HUES64 (cell line): ENCODE results near the gene COL27A1.

Experiments
- H3K27ac ChIP-seq: 2 replicates; pipeline ENCODE4 v1.7.0; 2013; ENCODE audit warnings: low read depth, low read length, inconsistent platforms
- H3K27me3 ChIP-seq: 2 replicates; pipeline ENCODE4 v1.6.1; 2013; ENCODE audit warnings: mild to moderate bottlenecking, low read length; ENCODE audit not compliant: insufficient read depth
- H3K36me3 ChIP-seq: 2 replicates; pipeline ENCODE4 v1.6.1; 2013; ENCODE audit warnings: mild to moderate bottlenecking, low read length; ENCODE audit not compliant: insufficient read depth
- H3K4me1 ChIP-seq: 2 replicates; pipeline ENCODE4 v1.6.1; 2013; ENCODE audit warnings: mild to moderate bottlenecking, low read length, moderate library complexity; ENCODE audit not compliant: insufficient read depth
- H3K4me3 ChIP-seq: 2 replicates; pipeline ENCODE4 v1.5.1; 2013; ENCODE audit warnings: mild to moderate bottlenecking, low read length, moderate library complexity
- H3K9ac ChIP-seq: 2 replicates; pipeline ENCODE4 v1.6.1; 2013; ENCODE audit warnings: mild to moderate bottlenecking, low read depth, low read length
- H3K9me3 ChIP-seq: 2 replicates; pipeline ENCODE4 v1.6.1; 2013; ENCODE audit warnings: low read depth, low read length; ENCODE audit not compliant: insufficient read depth
- WGBS: fragments of 150-250, 120-280 bp; methylation state at CpG from one replicate; pipeline ENCODE4 v1.1.7; 2013; ENCODE audit warnings: missing lambda C conversion rate; 5-methylcytosine and 5-hydroxymethylcytosine counted together

COL27A1 gene

DNA sequence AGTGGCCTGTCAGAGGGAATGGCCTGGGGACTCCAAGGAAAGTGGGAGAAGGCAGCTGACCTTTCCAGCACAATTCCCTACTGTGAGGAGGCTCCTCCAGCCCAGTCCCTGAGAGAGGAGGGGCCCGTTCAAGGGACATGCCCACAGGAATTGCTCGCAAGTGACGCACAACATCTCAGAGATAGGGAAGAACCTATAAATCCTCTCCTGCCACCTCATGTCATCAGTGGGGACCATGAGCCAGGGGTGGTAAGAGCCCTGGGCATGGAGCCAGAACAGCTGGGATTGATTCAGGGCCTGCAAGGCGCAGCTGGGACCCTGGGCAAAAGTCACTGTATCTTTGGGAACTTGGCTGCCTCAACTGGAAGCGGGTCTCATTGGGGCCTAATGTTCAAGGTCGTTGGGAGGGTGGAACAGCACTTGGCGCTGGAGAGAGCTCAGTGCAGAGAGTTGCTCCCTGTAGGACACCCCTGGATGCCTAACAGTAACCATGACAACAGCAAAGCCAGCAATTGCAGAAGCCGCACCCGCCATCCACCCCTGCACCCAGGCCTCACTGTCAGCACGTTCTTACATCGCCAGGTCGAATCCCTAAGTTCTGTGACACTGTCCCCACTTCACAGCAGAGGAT is 126.3 kb downstream of the COL27A1 start:
- peaks cover 4% of the 10 kb centered on the region; the same call in 1 of the 2 replicates for H3K36me3 ChIP-seq
- H3K4me3 ChIP-seq: no peak overlapping the region
- no peaks in the 10 kb centered on the region for H3K27me3 ChIP-seq
- no peak overlapping the region for H3K27ac ChIP-seq
- H3K4me1 ChIP-seq: peaks cover 3% of the 10 kb centered on the region; the same call in 1 of the 2 replicates
- H3K9ac ChIP-seq: no peak overlapping the region
- H3K9me3 ChIP-seq: no peaks in the 10 kb centered on the region
- 94% methylated on average over 12 of the region's 12 CpGs for WGBS

GRCh38 chr9:114282104-114282485 is 126.8 kb downstream of the COL27A1 start:
- no peak overlapping the region for H3K4me3 ChIP-seq
- H3K9ac ChIP-seq: no peak overlapping the region
- H3K27me3 ChIP-seq: no peaks in the 10 kb centered on the region
- H3K4me1 ChIP-seq: peaks cover 3% of the 10 kb centered on the region; the same call in 1 of the 2 replicates
- WGBS: 89% methylated on average over 10 of the region's 10 CpGs
- H3K9me3 ChIP-seq: no peaks in the 10 kb centered on the region
- H3K27ac ChIP-seq: no peak overlapping the region
- peaks cover 4% of the 10 kb centered on the region; the same call in 1 of the 2 replicates for H3K36me3 ChIP-seq

DNA sequence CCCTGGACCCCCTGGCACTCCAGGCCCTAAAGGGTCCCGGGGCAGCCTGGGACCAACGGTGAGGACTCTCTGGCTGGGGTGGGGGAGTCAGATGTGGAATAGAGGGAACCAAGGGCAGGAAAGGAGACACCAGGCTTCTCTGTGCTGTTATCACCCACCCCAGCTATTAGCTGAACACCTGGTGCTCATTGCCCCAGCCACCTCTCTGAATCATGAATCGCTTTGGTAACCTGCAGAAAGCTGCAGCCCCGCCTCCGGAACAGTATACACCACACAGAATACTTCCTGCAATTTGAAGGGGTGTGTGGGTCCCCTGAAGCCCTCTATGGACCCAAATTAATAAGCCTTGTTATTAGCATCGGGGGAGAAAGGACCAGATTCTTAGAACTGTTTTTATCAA is 127.2 kb downstream of the COL27A1 start:
- no peaks in the 10 kb centered on the region for H3K9me3 ChIP-seq
- H3K27ac ChIP-seq: no peak overlapping the region
- no peak overlapping the region for H3K4me3 ChIP-seq
- no peak overlapping the region for H3K9ac ChIP-seq
- 94% methylated on average over 6 of the region's 6 CpGs for WGBS
- no peaks in the 10 kb centered on the region for H3K27me3 ChIP-seq
- H3K4me1 ChIP-seq: peaks cover 3% of the 10 kb centered on the region; the same call in 1 of the 2 replicates
- peaks cover 4% of the 10 kb centered on the region; the same call in 1 of the 2 replicates for H3K36me3 ChIP-seq

DNA sequence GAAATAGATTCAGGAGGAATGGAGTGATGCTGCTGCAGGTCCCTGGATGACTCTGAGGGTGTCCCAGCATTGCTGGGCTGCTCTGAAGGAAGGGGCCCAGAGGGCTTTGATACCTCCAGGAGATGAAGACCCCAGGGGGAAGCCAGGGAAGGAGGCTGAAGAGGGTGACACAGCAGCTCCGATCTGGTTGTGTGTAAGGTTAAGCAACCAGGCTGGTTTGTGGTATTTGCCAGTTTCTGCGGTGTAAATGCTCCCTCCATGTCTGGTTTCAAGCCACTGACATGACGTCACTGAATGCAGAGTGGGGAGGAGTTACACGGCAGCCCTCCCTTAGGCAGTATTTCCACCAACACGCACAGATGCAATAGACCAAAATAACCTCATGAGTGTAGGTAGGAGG is 127.6 kb downstream of the COL27A1 start:
- no peak overlapping the region for H3K9ac ChIP-seq
- no peak overlapping the region for H3K27ac ChIP-seq
- WGBS: 81% methylated on average over 5 of the region's 5 CpGs
- H3K36me3 ChIP-seq: peaks cover 4% of the 10 kb centered on the region; the same call in 1 of the 2 replicates
- H3K4me1 ChIP-seq: peaks cover 5% of the 10 kb centered on the region
- H3K9me3 ChIP-seq: no peaks in the 10 kb centered on the region
- H3K27me3 ChIP-seq: no peaks in the 10 kb centered on the region
- H3K4me3 ChIP-seq: no peak overlapping the region

DNA sequence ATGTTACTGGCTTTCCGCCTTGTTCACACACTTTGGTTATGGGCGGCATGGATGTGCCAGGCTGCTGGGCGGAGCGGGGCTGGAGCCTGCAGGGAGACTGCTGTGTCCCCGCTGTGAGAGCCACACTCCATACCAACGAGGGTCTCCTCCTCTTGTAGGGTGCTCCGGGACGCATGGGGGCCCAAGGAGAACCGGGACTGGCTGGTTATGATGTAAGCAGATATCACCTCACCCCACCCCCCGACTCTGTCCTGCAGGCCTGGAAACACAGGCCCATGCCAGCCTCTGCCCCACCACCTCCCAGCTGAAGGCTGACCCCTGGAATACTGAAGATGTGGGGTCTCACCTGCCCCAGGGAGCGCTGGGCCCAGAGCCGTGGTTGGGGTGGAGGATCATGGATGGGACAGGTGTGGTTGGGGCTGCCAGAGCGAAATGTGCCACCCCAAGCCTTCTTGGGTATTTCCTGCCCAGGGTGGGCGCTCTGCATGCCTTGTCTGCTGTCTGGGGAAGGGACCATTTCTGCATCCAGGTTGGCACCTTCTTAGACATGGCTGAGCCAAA is 128.3 kb downstream of the COL27A1 start:
- Histone ChIP-seq H3K27me3 (no peaks in the 10 kb centered on the region), H3K9me3 (no peaks in the 10 kb centered on the region), H3K36me3 (peaks cover 4% of the 10 kb centered on the region; the same call in 1 of the 2 replicates), H3K4me3 (no peak overlapping the region), H3K4me1 (peaks cover 12% of the 10 kb centered on the region), H3K27ac (no peak overlapping the region), H3K9ac (no peak overlapping the region)
- 92% methylated on average over 14 of the region's 14 CpGs for WGBS

GRCh38 chr9:114284316-114285060 is 129.2 kb downstream of the COL27A1 start:
- H3K27ac ChIP-seq: no peak overlapping the region
- H3K36me3 ChIP-seq: peaks cover 4% of the 10 kb centered on the region; the same call in 1 of the 2 replicates
- H3K9ac ChIP-seq: no peak overlapping the region
- 88% methylated on average over 11 of the region's 11 CpGs for WGBS
- no peaks in the 10 kb centered on the region for H3K9me3 ChIP-seq
- no peaks in the 10 kb centered on the region for H3K27me3 ChIP-seq
- peaks cover 13% of the 10 kb centered on the region for H3K4me1 ChIP-seq
- H3K4me3 ChIP-seq: no peak overlapping the region

GRCh38 chr9:114285166-114285867 is 130.0 kb downstream of the COL27A1 start:
- Histone ChIP-seq H3K36me3 (peaks cover 4% of the 10 kb centered on the region; the same call in 1 of the 2 replicates), H3K27me3 (no peaks in the 10 kb centered on the region), H3K9ac (no peak overlapping the region), H3K27ac (no peak overlapping the region; the same call in 1 of the 2 replicates), H3K9me3 (no peaks in the 10 kb centered on the region), H3K4me3 (no peak overlapping the region), H3K4me1 (peaks cover 13% of the 10 kb centered on the region)
- WGBS: 57% methylated on average over 20 of the region's 20 CpGs

DNA sequence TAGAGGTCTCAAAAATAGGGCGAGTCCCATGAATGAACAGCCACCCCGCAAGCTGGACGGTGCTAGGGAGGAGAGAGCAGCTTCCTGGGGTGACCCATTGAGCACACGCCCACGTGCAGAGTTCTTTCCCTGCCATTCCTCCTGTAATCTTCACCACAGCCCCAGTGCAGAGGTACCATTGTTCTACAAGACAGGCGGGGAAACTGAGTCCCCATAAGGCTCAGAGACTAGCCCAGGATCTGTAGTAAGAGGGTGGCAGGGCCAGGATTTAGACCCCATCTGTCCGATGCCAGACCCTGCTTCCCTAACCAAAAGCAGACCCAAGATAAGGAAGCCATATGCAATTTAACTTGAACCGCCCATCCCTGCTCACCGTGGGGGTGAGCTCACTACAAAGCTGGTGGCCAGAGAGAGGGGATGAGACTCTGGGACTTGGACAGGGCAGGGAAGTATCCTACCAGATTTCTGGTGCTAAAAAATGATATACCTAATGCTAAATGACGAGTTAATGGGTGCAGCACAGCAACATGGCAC is 130.9 kb downstream of the COL27A1 start:
- peaks cover 13% of the 10 kb centered on the region for H3K4me1 ChIP-seq

DNA sequence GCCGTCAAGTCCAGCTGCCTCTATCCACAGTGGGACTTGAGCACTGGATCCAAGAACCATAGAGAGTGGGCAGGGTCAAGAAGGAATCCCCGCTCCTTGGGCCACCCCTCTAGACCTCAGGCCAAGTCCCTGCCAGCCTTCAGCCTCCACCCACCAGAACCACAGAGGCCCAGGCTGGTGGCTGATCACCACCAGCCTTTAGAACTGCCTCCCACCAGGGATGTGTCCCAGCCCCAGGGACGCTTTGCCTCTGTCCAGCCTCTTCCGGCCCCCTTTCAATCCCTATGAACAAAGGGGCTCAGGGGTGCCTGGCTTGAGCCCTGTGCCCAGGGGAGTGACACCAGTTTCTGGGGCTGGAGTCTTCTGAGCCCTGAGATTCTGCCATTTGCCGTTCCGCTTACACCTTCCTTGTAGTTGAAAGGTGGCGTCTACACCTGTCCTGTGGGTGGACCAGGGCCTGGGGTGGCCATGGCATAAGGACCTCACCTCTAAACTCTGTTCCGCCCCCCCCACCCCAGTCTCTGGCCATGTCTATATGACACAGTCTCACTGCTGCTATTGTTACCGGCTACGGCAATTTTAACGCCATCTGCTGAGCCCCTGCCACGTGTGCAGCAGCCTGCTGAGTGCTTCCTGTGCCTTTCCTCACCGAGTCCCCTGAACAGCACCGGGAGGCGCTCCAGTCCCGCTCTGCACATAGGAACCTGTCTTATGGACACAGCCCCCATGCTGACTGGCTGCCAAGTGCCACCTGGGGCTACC is 131.8 kb downstream of the COL27A1 start:
- Histone ChIP-seq H3K4me3 (no peak overlapping the region), H3K27me3 (no peaks in the 10 kb centered on the region), H3K36me3 (peaks cover 7% of the 10 kb centered on the region), H3K9ac (no peak overlapping the region), H3K9me3 (no peaks in the 10 kb centered on the region), H3K4me1 (peaks cover 13% of the 10 kb centered on the region), H3K27ac (no peak overlapping the region)
- 89% methylated on average over 16 of the region's 16 CpGs for WGBS

More for the DNA sequence above, 130.9 kb downstream of the COL27A1 start:
- WGBS: 89% methylated on average over 9 of the region's 10 CpGs
- no peaks in the 10 kb centered on the region for H3K9me3 ChIP-seq
- H3K27ac ChIP-seq: no peak overlapping the region
- H3K4me3 ChIP-seq: no peak overlapping the region
- no peak overlapping the region for H3K9ac ChIP-seq
- H3K36me3 ChIP-seq: peaks cover 4% of the 10 kb centered on the region; the same call in 1 of the 2 replicates
- H3K27me3 ChIP-seq: no peaks in the 10 kb centered on the region

DNA sequence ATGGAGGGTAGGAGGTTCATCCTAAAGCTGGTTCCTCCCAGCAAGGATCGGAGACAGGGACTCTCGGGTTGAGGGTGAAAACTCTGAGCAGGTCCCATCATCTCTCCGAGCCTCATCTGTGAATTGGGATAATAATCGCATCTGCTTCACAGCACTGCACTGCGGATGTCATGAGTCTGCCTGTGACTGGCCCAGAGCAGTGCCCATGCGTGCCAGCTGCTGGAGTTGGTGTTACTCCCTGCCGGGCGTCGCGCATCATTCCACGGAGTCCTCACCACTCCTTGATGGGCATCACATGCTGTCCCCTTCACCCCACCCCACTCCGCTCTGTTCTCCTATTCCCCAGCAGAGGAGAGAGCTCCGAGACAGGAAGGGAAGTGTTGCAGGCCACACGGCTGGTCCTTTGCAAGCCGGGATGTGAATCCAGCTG is 132.4 kb downstream of the COL27A1 start:
- Histone ChIP-seq H3K27ac (no peak overlapping the region), H3K36me3 (peaks cover 13% of the 10 kb centered on the region), H3K9me3 (no peaks in the 10 kb centered on the region), H3K9ac (no peak overlapping the region), H3K4me3 (no peak overlapping the region), H3K27me3 (no peaks in the 10 kb centered on the region), H3K4me1 (peaks cover 13% of the 10 kb centered on the region)
- WGBS: 86% methylated on average over 15 of the region's 15 CpGs
